PC-9 (cell line): ENCODE data around the gene CADM2. TPM values are rescaled to one million over a fixed set of nuclear protein-coding genes. Genes with fewer than 3 reads are reported as not detected.

ENCODE experiments used
- BruUV-seq: library from RNA; stranded (reverse); fragments of 400-500 nt; replicated peaks from 2 replicates; lab custom pipeline; 2021; lab: Mats Ljungman, UMichigan
- CTCF ChIA-PET: fragments of 300-600 bp; sonication (Branson Sonifier 250); formaldehyde crosslinking; loops from one replicate; lab custom pipeline; 2022; ENCODE audit warnings: antibody characterized with exemption; lab: Charles Lee
- POLR2A ChIA-PET: fragments of 300-600 bp; sonication (Branson Sonifier 250); formaldehyde crosslinking; loops from one replicate; lab custom pipeline; 2022; ENCODE audit warnings: antibody characterized with exemption; ENCODE audit not compliant: unreplicated experiment; lab: Charles Lee
- DNase-seq, 2 experiments: peaks; one replicate each; pipeline versions ENCODE4 v3.0.0 to v3.0.0-alpha.2; 2015 to 2022; ENCODE audit warnings: mixed read lengths in 1 of 2
- H2AFZ ChIP-seq: fragments of 200-600 bp; sonication (generic); 2 replicates; pipeline ENCODE4 v1.8.1; 2017; ENCODE audit warnings: antibody characterized with exemption
- H3F3A ChIP-seq: fragments of 200-600 bp; sonication (generic); 2 replicates; pipeline ENCODE4 v1.8.1; 2017; ENCODE audit warnings: antibody characterized with exemption, mild to moderate bottlenecking, low read depth; ENCODE audit not compliant: insufficient read depth
- H3K27ac ChIP-seq: fragments of 200-600 bp; sonication (generic); 2 replicates; pipeline ENCODE4 v1.6.1; 2016; ENCODE audit warnings: mixed run types
- H3K27me3 ChIP-seq: fragments of 200-600 bp; sonication (generic); 2 replicates; pipeline ENCODE4 v1.6.1; 2016; ENCODE audit warnings: low read depth, mixed run types; ENCODE audit not compliant: insufficient read depth
- H3K36me3 ChIP-seq: fragments of 200-600 bp; sonication (generic); 2 replicates; pipeline ENCODE4 v1.6.1; 2016; ENCODE audit warnings: low read depth, mixed run types
- H3K4me1 ChIP-seq: fragments of 200-600 bp; sonication (generic); replicated peaks from 2 replicates; pipeline ENCODE4 v1.6.1; 2016; ENCODE audit warnings: mixed run types; ENCODE audit not compliant: insufficient read depth
- H3K4me2 ChIP-seq: fragments of 200-600 bp; sonication (generic); 2 replicates; pipeline ENCODE4 v1.6.1; 2017; ENCODE audit warnings: mixed run types
- H3K4me3 ChIP-seq: fragments of 200-600 bp; sonication (generic); 2 replicates; pipeline ENCODE4 v1.6.1; 2016; ENCODE audit warnings: mixed run types
- H3K79me2 ChIP-seq: fragments of 200-600 bp; sonication (generic); 2 replicates; pipeline ENCODE4 v1.6.1; 2017; ENCODE audit warnings: low read depth, mixed run types
- H3K9me2 ChIP-seq: fragments of 200-600 bp; sonication (generic); 2 replicates; pipeline ENCODE4 v1.8.1; 2017; ENCODE audit warnings: mild to moderate bottlenecking; ENCODE audit not compliant: insufficient read depth
- H3K9me3 ChIP-seq: fragments of 200-600 bp; sonication (generic); 2 replicates; pipeline ENCODE4 v1.8.1; 2016; ENCODE audit warnings: low read depth; ENCODE audit not compliant: insufficient read depth
- H4K20me1 ChIP-seq: fragments of 200-600 bp; sonication (generic); 2 replicates; pipeline ENCODE4 v1.8.1; 2017; ENCODE audit not compliant: insufficient read depth
- CTCF ChIP-seq: fragments of 200-600 bp; sonication (generic); conservative IDR thresholded peaks from 2 replicates; pipeline ENCODE4 v1.6.1; 2017; ENCODE audit warnings: mixed run types, antibody characterized with exemption, mild to moderate bottlenecking, moderate library complexity
- EZH2 ChIP-seq: fragments of 200-600 bp; sonication (generic); IDR thresholded peaks from 2 replicates; pipeline ENCODE4 v1.8.0; 2017; ENCODE audit warnings: antibody characterized with exemption, low read depth
- intact Hi-C: fragments of 100-400 bp; cut with micrococcal nuclease; formaldehyde crosslinking; loops from one replicate; pipeline ENCODE4 v1.10.0; 2022; ENCODE audit not compliant: unreplicated experiment
- total RNA-seq: library from RNA; stranded (reverse); gene quantifications from 2 replicates; pipeline ENCODE4 v1.2.3, GENCODE V29; 2021

Gene CADM2
- total RNA-seq, 1 experiment from 2014 or later = 0.59 TPM

GRCh38 chr3:85576697-85577200 is 618.0 kb downstream of the CADM2 start:
- DNase-seq = no peak
- no peak overlapping the region for H3K4me2 ChIP-seq
- H3K4me1 ChIP-seq = no peaks in the 10 kb centered on the region
- no peaks in the 10 kb centered on the region for H3K9me2 ChIP-seq
- ChIA-PET POLR2A (no interaction called here), CTCF (no interaction called here)
- H2AFZ ChIP-seq = no peak overlapping the region
- no peak overlapping the region for H3K27ac ChIP-seq
- H3F3A ChIP-seq = no peaks in the 10 kb centered on the region; the same call in 1 of the 2 replicates
- H4K20me1 ChIP-seq = no peaks in the 10 kb centered on the region
- no peaks in the 10 kb centered on the region for H3K27me3 ChIP-seq
- TF ChIP-seq EZH2 = no peak
- no peak for TF ChIP-seq CTCF
- no peak overlapping the region for H3K4me3 ChIP-seq
- intact Hi-C loops = loop anchor here (10.0 kb wide), 2 partner anchors 212 to 1032 kb away; no protein-coding TSS in a partner anchor
- no TSS peak for BruUV-seq
- H3K79me2 ChIP-seq = no peaks in the 10 kb centered on the region
- H3K9me3 ChIP-seq = no peaks in the 10 kb centered on the region
- H3K36me3 ChIP-seq = no peaks in the 10 kb centered on the region

- no peak for TF ChIP-seq CTCF
- no peak for TF ChIP-seq EZH2
- H3K4me2 ChIP-seq = no peak overlapping the region
Measured at GRCh38 chr3:85584779-85585356, 626.1 kb downstream of the CADM2 start.

GRCh38 chr3:85586018-85586417 is 627.2 kb downstream of the CADM2 start:
- ChIA-PET POLR2A (no interaction called here), CTCF (no interaction called here)
- BruUV-seq = no TSS peak
- no peaks in the 10 kb centered on the region for H3K79me2 ChIP-seq
- H3K4me3 ChIP-seq = no peak overlapping the region
- TF ChIP-seq CTCF = no peak
- TF ChIP-seq EZH2 = no peak
- H3K36me3 ChIP-seq = no peaks in the 10 kb centered on the region
- no peaks in the 10 kb centered on the region for H3K4me1 ChIP-seq
- H3K4me2 ChIP-seq = no peak overlapping the region
- H3K9me3 ChIP-seq = no peaks in the 10 kb centered on the region
- no peaks in the 10 kb centered on the region for H3K27me3 ChIP-seq
- no peaks in the 10 kb centered on the region for H4K20me1 ChIP-seq
- intact Hi-C loops = no loop called here
- no peak overlapping the region for H2AFZ ChIP-seq
- no peaks in the 10 kb centered on the region for H3F3A ChIP-seq
- H3K9me2 ChIP-seq = no peaks in the 10 kb centered on the region
- DNase-seq = no peak
- no peak overlapping the region for H3K27ac ChIP-seq

More at GRCh38 chr3:85584779-85585356, 626.1 kb downstream of the CADM2 start:
- ChIA-PET CTCF (no interaction called here), POLR2A (no interaction called here)
- H3K9me3 ChIP-seq = no peaks in the 10 kb centered on the region
- no peak overlapping the region for H3K4me3 ChIP-seq
- no peak for DNase-seq
- no peaks in the 10 kb centered on the region for H3K9me2 ChIP-seq
- no peaks in the 10 kb centered on the region for H3K36me3 ChIP-seq
- intact Hi-C loops = no loop called here
- H2AFZ ChIP-seq = 0 out of 2 replicates have a peak overlapping the region, but pooled peaks have one; percentile 33
- no TSS peak for BruUV-seq
- no peaks in the 10 kb centered on the region for H3K27me3 ChIP-seq
- H3K4me1 ChIP-seq = no peaks in the 10 kb centered on the region
- H3K27ac ChIP-seq = no peak overlapping the region
- no peaks in the 10 kb centered on the region for H3K79me2 ChIP-seq
- no peaks in the 10 kb centered on the region; the same call in 1 of the 2 replicates for H3F3A ChIP-seq
- no peaks in the 10 kb centered on the region for H4K20me1 ChIP-seq
